Measurements from ENCODE around the gene TCL1A. TPM values are rescaled to one million over a fixed set of nuclear protein-coding genes. Genes with fewer than 3 reads are reported as not detected.
"Not testable (repeated sequence)": the region's sequence is repeated elsewhere in the genome, so short reads cannot be mapped to it uniquely, and the experiment has no call there.

TCL1A gene
- total RNA-seq, 4 donors from 2014 or later, result 3.7 to 19.5 TPM; not detected in 2

DNA sequence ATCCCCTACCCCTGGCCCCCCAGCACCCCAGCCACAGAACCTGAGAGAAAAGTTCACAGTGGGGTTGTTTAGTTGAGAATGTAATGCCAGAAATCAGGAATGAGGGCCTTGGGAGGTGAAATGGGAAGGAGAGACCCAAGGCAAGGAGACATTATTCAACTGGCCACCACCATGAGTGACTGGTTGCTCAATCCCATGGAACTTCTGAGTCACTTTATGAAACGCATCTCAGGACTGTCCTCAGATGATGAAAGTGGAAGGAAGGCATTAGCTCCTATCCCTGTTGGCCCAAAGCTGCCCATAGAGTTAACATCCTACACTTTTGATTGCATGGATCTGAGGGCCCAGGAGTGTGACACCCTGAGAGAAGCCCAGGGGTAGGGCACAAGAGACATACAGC is 25.4 kb upstream of the TCL1A start:
- no peaks in the 10 kb centered on the region for H3K9me3 ChIP-seq
- WGBS, 2 donors (ENCODE audit: low coverage in 1 of 2), result 67% methylated on average over 1 of the region's 1 CpG; no CpG with 5 or more reads in 1 of the 2 donors
- no peak overlapping the region for H3K4me3 ChIP-seq
- no peaks in the 10 kb centered on the region for H3K4me1 ChIP-seq
- intact Hi-C loops (cut with DNase I; ENCODE audit: low total_unique reads) (no loop called here), in situ Hi-C loops (cut with MboI; ENCODE audit: low pct_ligation_motif_present in 1 of 4, low pct_unique_long_range_greater_than_20kb in 1 of 4, low sequenced_read_pairs in 3 of 4) (no loop called here)
- H3K27ac ChIP-seq, result no peak overlapping the region
- TF ChIP-seq EP300 (IDR thresholded peaks at IDR 0.05; ENCODE audit: low read depth) (no peak), POLR2AphosphoS5 (IDR thresholded peaks at IDR 0.05) (no peak), POLR2A (IDR thresholded peaks at IDR 0.05) (no peak)
- TF ChIP-seq, protein P1, sequence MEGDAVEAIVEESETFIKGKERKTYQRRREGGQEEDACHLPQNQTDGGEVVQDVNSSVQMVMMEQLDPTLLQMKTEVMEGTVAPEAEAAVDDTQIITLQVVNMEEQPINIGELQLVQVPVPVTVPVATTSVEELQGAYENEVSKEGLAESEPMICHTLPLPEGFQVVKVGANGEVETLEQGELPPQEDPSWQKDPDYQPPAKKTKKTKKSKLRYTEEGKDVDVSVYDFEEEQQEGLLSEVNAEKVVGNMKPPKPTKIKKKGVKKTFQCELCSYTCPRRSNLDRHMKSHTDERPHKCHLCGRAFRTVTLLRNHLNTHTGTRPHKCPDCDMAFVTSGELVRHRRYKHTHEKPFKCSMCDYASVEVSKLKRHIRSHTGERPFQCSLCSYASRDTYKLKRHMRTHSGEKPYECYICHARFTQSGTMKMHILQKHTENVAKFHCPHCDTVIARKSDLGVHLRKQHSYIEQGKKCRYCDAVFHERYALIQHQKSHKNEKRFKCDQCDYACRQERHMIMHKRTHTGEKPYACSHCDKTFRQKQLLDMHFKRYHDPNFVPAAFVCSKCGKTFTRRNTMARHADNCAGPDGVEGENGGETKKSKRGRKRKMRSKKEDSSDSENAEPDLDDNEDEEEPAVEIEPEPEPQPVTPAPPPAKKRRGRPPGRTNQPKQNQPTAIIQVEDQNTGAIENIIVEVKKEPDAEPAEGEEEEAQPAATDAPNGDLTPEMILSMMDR (IDR thresholded peaks at IDR 0.05), result no peak
- DNase-seq, result no peak
- no peaks in the 10 kb centered on the region for H3K36me3 ChIP-seq
- H3K27me3 ChIP-seq, result no peaks in the 10 kb centered on the region

DNA sequence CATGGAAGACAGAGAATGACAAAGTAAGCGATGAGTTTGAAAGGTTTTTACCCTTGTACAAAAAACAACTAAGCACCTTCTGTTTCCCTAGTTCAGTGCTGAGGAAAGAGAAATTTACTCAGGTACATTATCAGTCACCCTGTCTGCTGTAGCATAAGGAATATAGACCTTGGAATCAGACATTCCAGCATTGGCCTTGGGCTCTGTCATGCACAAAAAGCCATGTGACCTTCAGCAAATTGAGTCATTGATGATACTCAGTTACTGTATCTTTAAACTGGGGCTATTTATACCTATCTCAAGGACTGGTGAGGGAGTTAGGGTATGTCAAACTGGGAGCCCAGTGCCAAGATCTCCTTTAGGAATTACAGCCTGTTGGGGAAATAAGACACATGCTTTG is 19.3 kb upstream of the TCL1A start:
- in situ Hi-C loops (cut with MboI; ENCODE audit: low pct_ligation_motif_present in 1 of 4, low pct_unique_long_range_greater_than_20kb in 1 of 4, low sequenced_read_pairs in 3 of 4), result no loop called here
- WGBS, 2 donors (ENCODE audit: low coverage in 1 of 2), result 67 to 93% methylated on average over 1 of the region's 1 CpG
- DNase-seq, result no peak
- H3K4me1 ChIP-seq, result no peaks in the 10 kb centered on the region
- H3K27ac ChIP-seq, result no peak overlapping the region
- no peaks in the 10 kb centered on the region for H3K9me3 ChIP-seq
- H3K36me3 ChIP-seq, result no peaks in the 10 kb centered on the region
- intact Hi-C loops (cut with DNase I; ENCODE audit: low total_unique reads), result no loop called here
- TF ChIP-seq EP300 (IDR thresholded peaks at IDR 0.05; ENCODE audit: low read depth) (no peak), POLR2AphosphoS5 (IDR thresholded peaks at IDR 0.05) (no peak), POLR2A (IDR thresholded peaks at IDR 0.05) (no peak)
- TF ChIP-seq, protein P1 (IDR thresholded peaks at IDR 0.05), result no peak
- no peak overlapping the region for H3K4me3 ChIP-seq
- no peaks in the 10 kb centered on the region for H3K27me3 ChIP-seq

DNA sequence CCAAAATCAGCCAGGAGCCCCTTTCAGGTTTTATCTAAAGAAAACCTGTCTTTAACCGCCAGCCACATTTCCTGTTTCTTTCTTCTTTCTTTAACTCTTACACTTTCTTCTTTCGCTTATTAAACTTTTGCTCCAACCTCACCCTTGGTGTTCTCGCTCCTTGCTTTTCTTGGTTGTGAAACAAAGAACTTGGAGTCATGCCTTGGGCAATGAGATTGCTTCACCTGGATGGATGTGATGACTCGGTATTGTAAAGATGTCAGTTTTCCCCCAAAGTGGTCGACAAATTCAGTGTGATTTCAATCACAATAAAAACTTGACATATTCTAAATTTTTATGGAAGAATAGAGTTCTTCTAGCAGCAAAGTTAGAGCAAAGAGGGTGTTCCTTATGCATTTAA is 16.2 kb upstream of the TCL1A start:
- no peak for DNase-seq
- no peak overlapping the region for H3K27ac ChIP-seq
- WGBS, 2 donors (ENCODE audit: low coverage in 1 of 2), result 77 to 78% methylated on average over 5 of the region's 5 CpGs
- TF ChIP-seq, protein P1 (IDR thresholded peaks at IDR 0.05), result no peak
- TF ChIP-seq POLR2AphosphoS5 (IDR thresholded peaks at IDR 0.05) (no peak), EP300 (IDR thresholded peaks at IDR 0.05; ENCODE audit: low read depth) (no peak), POLR2A (IDR thresholded peaks at IDR 0.05) (no peak)
- intact Hi-C loops (cut with DNase I; ENCODE audit: low total_unique reads), result no loop called here
- H3K36me3 ChIP-seq, result no peaks in the 10 kb centered on the region
- H3K4me3 ChIP-seq, result no peak overlapping the region
- H3K4me1 ChIP-seq, result no peaks in the 10 kb centered on the region
- H3K27me3 ChIP-seq, result no peaks in the 10 kb centered on the region
- in situ Hi-C loops (cut with MboI; ENCODE audit: low pct_ligation_motif_present in 1 of 4, low pct_unique_long_range_greater_than_20kb in 1 of 4, low sequenced_read_pairs in 3 of 4), result no loop called here
- no peaks in the 10 kb centered on the region for H3K9me3 ChIP-seq

DNA sequence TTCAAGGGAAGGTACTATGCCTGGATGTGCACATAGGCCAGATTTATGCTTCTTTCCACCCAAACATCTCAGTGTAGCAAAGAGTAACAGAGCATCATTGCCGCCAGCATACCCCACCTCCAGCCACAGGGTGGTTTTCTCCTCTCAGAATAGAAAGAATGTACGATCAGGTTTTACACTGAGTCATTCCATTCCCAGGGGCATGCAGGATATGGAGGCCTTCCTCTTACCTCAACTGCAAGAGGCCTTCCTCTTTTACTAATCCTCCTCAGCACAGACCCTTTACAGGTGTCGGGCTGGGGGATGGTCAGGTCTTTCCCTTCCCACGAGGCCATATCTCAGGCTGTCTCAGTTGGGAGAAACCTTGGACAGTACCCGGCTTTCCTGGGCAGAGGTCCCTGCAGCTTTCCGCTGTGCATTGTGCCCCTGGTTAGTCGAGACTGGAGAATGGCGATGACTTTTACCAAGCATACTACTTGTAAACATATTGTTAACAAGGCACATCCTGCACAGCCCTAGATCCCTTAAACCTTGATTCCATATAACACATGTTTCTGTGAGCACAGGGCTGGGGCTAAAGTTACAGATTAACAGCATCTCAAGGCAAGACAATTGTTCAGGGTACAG is 15.6 kb upstream of the TCL1A start:
- DNase-seq; H3K36me3 ChIP-seq; H3K4me3 ChIP-seq; H3K4me1 ChIP-seq; intact Hi-C loops (cut with DNase I; ENCODE audit: low total_unique reads); H3K27me3 ChIP-seq; H3K27ac ChIP-seq; H3K9me3 ChIP-seq; in situ Hi-C loops (cut with MboI; ENCODE audit: low pct_ligation_motif_present in 1 of 4, low pct_unique_long_range_greater_than_20kb in 1 of 4, low sequenced_read_pairs in 3 of 4): not testable (repeated sequence)
- 56 to 69% methylated on average over 4 to 8 of the region's 8 CpGs for WGBS, 2 donors (ENCODE audit: low coverage in 1 of 2)

Data from transverse colon (tissue), 4 donors.